Measurements from ENCODE around the gene MYT1. TPM values are rescaled to one million over a fixed set of nuclear protein-coding genes. Genes with fewer than 3 reads are reported as not detected.

MYT1 gene
- total RNA-seq, 2 experiments from 2014 or later, result 0.12 to 0.14 TPM

DNA sequence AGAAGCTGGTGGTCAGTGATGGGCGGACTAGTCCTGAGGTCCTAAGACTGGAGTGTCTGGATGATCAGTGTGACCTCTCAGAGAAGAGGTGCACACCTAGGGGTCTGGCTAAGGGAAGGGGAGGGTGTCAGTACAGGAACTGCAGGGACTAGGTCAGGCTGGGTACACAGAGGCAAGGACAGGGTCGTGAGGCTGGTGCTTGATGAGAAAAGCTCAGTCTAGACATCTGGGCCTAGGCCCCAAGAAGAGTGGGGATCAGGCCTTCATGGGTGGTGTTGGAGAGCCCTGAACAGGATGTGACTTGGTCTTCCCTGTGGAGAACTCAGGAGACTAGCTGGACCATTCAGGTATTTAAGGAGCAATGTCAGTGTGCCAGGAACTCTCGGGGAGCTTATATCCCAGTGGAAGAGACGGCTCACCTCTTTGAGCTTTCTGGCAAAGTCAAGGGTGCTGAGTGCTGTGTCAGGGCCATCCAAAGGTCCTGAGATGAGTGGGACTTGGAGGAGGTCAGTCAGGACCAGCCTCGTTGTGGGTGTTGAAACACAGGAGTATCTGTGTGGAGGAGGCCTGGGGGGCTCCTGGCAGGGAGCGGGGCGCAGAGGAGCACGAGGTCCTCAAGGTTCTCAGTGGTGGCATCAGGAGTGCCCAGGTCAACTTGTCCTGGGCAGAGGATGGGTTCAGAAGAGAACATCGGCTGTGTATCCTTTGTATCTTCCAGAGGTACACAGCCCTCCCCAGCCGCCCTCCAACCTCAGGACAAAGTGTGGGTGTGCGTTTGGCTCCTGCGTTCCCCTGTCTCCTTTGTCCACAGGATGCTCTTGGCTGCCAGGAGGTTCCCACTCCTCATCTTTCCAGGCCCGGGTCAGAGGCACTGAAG lies 13.3 kb upstream of the MYT1 start:
- Mint-ChIP-seq H3K27ac (no peak overlapping the region), H3K9me3 (ENCODE audit: low read depth) (no peaks in the 10 kb centered on the region), H3K4me1 (no peaks in the 10 kb centered on the region), H3K36me3 (ENCODE audit: low read depth) (no peaks in the 10 kb centered on the region), H3K27me3 (no peaks in the 10 kb centered on the region), H3K4me3 (no peak overlapping the region)
- intact Hi-C loops (cut with DNase I, micrococcal nuclease), result no loop called here
- POLR2A ChIA-PET, result no interaction called here
- DNase-seq (no peak), ATAC-seq (no peak)
- CTCF ChIA-PET, result interaction anchor here (0.6 kb wide), 1 partner anchor 384 kb away, joined by 3 read pairs; no protein-coding TSS in a partner anchor

DNA sequence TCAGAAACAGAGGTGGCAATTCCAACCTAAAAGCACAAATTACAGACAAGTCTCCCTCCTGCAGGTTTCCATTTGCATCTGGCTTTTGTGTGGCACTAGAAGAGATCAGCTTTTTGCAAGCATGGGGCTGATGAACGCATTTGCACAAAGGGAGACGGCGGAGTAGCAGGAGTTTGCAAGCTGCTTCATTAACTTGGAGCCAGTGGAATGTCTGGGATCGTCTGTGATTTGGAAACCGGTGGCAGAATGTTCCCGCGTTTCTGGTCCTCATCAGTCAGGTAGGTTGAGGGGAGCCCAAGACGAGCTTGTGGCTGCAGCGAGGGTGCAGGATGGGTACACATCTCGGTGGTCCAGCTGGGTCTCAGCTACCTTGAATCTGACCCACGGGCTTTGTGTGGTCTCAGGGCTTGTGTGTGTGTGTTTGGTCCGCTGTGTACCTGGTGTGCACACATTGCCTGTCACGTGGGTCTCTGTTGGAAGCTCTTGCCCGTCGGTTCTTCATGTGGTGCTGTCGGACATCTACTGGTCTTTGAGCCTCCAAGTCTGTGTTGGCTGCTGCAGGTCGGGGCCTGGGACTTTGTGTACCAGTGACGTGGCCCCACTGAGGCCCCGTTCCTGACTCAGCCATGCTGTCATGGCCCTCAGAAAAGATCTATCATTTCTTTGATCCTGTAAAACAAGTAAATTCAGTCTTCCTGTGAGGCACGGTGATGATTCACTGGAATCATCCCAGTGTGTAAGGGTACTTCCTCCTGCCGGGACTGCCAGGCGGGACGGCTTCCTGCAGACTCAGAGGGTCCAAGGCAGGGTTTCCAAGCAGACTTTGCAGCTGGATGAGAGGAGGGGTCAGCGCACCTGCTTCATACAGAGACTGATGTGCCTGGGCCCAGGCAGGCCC lies 12.4 kb upstream of the MYT1 start:
- H3K4me3 Mint-ChIP-seq, result no peak overlapping the region
- intact Hi-C loops (cut with DNase I, micrococcal nuclease), result no loop called here
- ChIA-PET POLR2A (no interaction called here), CTCF (interaction anchor here (0.6 to 1.0 kb wide), 2 partner anchors 10 to 367 kb away, joined by 4 to 5 read pairs; no protein-coding TSS in a partner anchor)
- no peak for DNase-seq
- H3K27me3 Mint-ChIP-seq, result no peaks in the 10 kb centered on the region
- no peaks in the 10 kb centered on the region for H3K36me3 Mint-ChIP-seq (ENCODE audit: low read depth)
- H3K9me3 Mint-ChIP-seq (ENCODE audit: low read depth), result no peaks in the 10 kb centered on the region
- H3K27ac Mint-ChIP-seq, result no peak overlapping the region
- ATAC-seq, result no peak
- H3K4me1 Mint-ChIP-seq, result no peaks in the 10 kb centered on the region

- ChIA-PET CTCF (interaction anchor here (1.0 kb wide), 1 partner anchor 9 kb away, joined by 4 read pairs; no protein-coding TSS in a partner anchor), POLR2A (no interaction called here)
- intact Hi-C loops (cut with DNase I, micrococcal nuclease), result no loop called here
- H3K36me3 Mint-ChIP-seq (ENCODE audit: low read depth), result no peaks in the 10 kb centered on the region
- no peaks in the 10 kb centered on the region for H3K4me1 Mint-ChIP-seq
- no peak overlapping the region for H3K27ac Mint-ChIP-seq
- no peaks in the 10 kb centered on the region for H3K27me3 Mint-ChIP-seq
- ATAC-seq (no peak), DNase-seq (no peak)
- no peak overlapping the region for H3K4me3 Mint-ChIP-seq
- no peaks in the 10 kb centered on the region for H3K9me3 Mint-ChIP-seq (ENCODE audit: low read depth)
These were observed 11.3 kb upstream of the MYT1 start for GRCh38 chr20:64152906-64153305.

DNA sequence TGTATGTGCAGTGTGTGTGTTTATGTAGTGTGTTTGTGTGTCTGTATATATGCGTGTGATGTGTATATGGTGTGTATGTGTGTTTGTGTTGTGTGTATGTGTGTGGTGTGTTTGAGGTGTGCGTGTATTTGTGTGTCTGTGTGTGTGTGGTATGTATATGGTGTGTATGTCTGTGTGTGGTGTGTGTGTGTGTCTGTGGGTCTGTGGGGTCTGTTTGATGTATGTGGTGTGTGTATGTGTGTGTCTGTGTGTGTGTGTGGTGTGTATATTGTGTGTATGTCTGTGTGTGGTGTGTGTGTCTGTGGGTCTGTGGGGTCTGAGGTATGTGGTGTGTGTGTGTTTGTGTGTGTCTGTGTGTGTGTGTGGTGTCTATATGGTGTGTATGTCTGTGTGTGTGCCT lies 10.8 kb upstream of the MYT1 start:
- intact Hi-C loops (cut with DNase I, micrococcal nuclease), result no loop called here
- DNase-seq, result no peak
- H3K36me3 Mint-ChIP-seq (ENCODE audit: low read depth), result no peaks in the 10 kb centered on the region
- ChIA-PET POLR2A (no interaction called here), CTCF (no interaction called here)
- no peak for ATAC-seq
- no peak overlapping the region for H3K4me3 Mint-ChIP-seq
- no peaks in the 10 kb centered on the region for H3K27me3 Mint-ChIP-seq
- H3K9me3 Mint-ChIP-seq (ENCODE audit: low read depth), result no peaks in the 10 kb centered on the region
- no peaks in the 10 kb centered on the region for H3K4me1 Mint-ChIP-seq
- no peak overlapping the region for H3K27ac Mint-ChIP-seq

GRCh38 chr20:64153861-64154589 lies 10.2 kb upstream of the MYT1 start:
- Mint-ChIP-seq H3K36me3 (ENCODE audit: low read depth) (no peaks in the 10 kb centered on the region), H3K27ac (no peak overlapping the region), H3K27me3 (peaks cover 2% of the 10 kb centered on the region), H3K4me3 (no peak overlapping the region), H3K9me3 (ENCODE audit: low read depth) (no peaks in the 10 kb centered on the region), H3K4me1 (no peaks in the 10 kb centered on the region)
- DNase-seq (no peak), ATAC-seq (no peak)
- ChIA-PET CTCF (no interaction called here), POLR2A (no interaction called here)
- intact Hi-C loops (cut with DNase I, micrococcal nuclease), result no loop called here

DNA sequence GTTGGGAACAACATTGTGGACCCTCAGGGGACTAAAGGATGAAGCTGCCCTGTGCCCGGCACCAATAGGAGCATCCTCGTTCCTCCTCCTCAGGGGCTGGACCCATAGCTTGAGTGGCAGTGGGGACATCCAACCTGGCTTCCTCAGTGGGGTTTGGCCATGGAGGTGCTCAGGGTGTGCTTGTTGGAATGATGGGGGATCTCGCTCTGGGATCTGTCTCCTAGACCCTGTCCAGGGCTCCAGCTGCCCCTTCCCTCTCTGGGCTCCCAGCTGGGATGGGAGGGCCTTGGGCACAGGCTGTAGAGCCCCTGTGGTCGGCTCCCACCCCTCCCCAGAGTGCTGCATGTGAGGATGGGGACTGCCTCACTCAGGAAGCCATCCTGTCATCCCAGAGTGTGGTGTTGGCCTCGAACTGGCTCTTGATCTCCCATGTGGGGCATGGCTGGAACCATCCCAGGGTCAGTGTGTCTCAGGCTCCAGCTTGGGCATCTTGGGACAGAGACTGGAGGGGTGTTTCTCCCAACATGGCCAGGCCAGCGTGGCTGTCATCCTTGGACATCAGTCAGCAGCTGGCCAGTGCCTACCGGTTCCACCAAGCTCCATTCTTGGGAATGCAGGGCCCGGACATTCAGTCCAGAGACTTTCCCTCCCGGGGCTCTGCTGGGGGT lies 9.5 kb upstream of the MYT1 start:
- H3K27me3 Mint-ChIP-seq, result peaks cover 6% of the 10 kb centered on the region
- H3K4me1 Mint-ChIP-seq, result no peaks in the 10 kb centered on the region
- ATAC-seq (no peak), DNase-seq (no peak)
- ChIA-PET CTCF (no interaction called here), POLR2A (no interaction called here)
- no peak overlapping the region for H3K27ac Mint-ChIP-seq
- intact Hi-C loops (cut with DNase I, micrococcal nuclease), result no loop called here
- H3K9me3 Mint-ChIP-seq (ENCODE audit: low read depth), result no peaks in the 10 kb centered on the region
- no peaks in the 10 kb centered on the region for H3K36me3 Mint-ChIP-seq (ENCODE audit: low read depth)
- H3K4me3 Mint-ChIP-seq, result no peak overlapping the region

DNA sequence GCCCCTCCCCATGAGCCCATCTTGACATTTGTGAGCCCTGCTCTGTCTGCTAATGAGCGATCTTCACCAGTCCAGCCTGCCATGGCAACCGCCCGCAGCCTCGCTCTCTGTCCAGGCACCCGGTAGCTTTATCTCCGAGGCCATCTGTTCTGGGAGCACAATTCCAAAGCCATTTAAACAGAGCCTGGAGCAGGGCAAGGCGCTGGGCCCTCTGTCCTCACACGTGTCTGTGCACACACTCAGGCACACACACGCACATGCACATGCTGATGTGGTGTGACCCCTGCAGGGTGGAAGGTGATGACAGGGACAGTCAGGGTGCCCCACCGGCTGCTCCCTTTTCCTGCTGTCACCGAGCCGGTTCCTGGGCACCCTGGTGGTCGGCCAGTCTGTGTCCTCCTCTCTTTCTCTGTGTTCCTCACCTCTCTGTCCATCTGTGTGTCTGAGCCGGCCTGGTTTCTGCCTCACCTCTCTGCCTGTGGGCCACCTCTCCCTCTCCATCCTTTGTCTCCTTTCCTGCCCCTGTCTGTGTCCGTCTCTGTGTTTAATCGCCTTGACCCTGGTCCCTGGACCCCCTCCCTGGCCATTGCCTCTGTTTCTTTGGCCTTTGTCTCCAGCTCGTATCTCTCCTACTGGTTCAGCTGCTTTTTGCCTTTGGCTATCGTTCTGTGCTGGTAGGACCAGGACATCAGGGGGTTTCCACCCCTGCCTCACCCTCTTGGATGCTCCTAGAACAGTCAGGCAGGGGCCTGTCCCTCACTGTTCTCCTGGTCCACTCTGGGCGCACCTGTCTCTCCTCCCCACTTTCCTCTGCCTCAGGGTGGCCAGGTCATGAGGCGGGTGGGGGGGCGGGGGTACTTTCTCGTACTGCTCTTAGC lies 8.8 kb upstream of the MYT1 start:
- ChIA-PET CTCF (interaction anchor here (1.1 kb wide), 1 partner anchor 11 kb away, joined by 5 read pairs; no protein-coding TSS in a partner anchor), POLR2A (no interaction called here)
- no peaks in the 10 kb centered on the region for H3K36me3 Mint-ChIP-seq (ENCODE audit: low read depth)
- DNase-seq (no peak), ATAC-seq (no peak)
- H3K27ac Mint-ChIP-seq, result no peak overlapping the region
- H3K4me1 Mint-ChIP-seq, result no peaks in the 10 kb centered on the region
- no peaks in the 10 kb centered on the region for H3K9me3 Mint-ChIP-seq (ENCODE audit: low read depth)
- intact Hi-C loops (cut with DNase I, micrococcal nuclease), result no loop called here
- H3K27me3 Mint-ChIP-seq, result peaks cover 13% of the 10 kb centered on the region
- no peak overlapping the region for H3K4me3 Mint-ChIP-seq

DNA sequence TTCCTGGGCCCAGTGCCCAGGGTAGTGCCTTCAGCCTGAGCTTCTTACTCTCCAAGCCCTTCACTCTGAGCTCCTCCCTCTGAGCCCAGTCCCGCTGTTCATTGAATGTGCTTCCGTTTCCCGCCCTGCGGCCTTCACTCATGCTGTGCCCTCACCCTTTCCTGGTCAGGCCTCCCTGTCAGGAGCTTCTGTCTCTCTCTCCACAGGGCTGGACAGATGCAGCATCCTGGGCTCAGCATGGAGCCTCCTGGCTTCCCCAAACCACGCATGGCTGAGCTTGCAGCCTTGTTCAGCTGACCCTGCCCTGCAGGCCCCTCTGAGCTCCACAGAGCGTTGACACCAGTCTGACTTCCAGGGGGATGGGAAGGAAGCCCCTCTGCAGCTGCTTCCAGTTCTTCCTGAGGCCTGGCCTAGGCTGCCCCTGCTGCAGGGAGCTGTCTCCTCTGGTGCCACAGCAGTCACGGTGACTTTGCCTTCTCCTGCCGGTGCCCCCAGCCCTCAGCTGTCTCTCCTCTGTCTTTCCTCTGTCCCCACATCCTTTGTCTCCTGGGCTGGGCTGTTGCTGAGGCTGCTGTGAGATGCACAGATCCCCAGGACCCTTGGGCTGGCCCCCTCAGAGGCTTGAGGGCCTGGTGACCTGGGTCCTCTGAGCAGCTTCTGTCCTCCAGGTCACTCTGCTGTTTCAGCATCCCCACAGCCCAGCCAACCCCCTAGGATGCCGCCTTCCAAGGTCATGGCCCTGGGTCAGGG lies 7.9 kb upstream of the MYT1 start:
- intact Hi-C loops (cut with DNase I, micrococcal nuclease), result no loop called here
- H3K36me3 Mint-ChIP-seq (ENCODE audit: low read depth), result no peaks in the 10 kb centered on the region
- no peak overlapping the region for H3K4me3 Mint-ChIP-seq
- H3K27me3 Mint-ChIP-seq, result peaks cover 18% of the 10 kb centered on the region
- POLR2A ChIA-PET, result no interaction called here
- ATAC-seq (no peak), DNase-seq (no peak)
- no peaks in the 10 kb centered on the region for H3K4me1 Mint-ChIP-seq
- H3K27ac Mint-ChIP-seq, result no peak overlapping the region
- CTCF ChIA-PET, result interaction anchor here (1.1 kb wide), 1 partner anchor 11 kb away, joined by 5 read pairs; no protein-coding TSS in a partner anchor
- no peaks in the 10 kb centered on the region for H3K9me3 Mint-ChIP-seq (ENCODE audit: low read depth)

GRCh38 chr20:64156886-64157875 lies 7.1 kb upstream of the MYT1 start:
- H3K4me3 Mint-ChIP-seq, result no peak overlapping the region
- no peak overlapping the region for H3K27ac Mint-ChIP-seq
- ATAC-seq (no peak), DNase-seq (no peak)
- no peaks in the 10 kb centered on the region for H3K36me3 Mint-ChIP-seq (ENCODE audit: low read depth)
- intact Hi-C loops (cut with DNase I, micrococcal nuclease), result no loop called here
- no peaks in the 10 kb centered on the region for H3K9me3 Mint-ChIP-seq (ENCODE audit: low read depth)
- POLR2A ChIA-PET, result no interaction called here
- CTCF ChIA-PET, result interaction anchor here (1.1 kb wide), 1 partner anchor 12 kb away, joined by 5 read pairs; no protein-coding TSS in a partner anchor
- H3K27me3 Mint-ChIP-seq, result peaks cover 27% of the 10 kb centered on the region
- H3K4me1 Mint-ChIP-seq, result peaks cover 1% of the 10 kb centered on the region

All from activated CD4-positive, alpha-beta T cell treated with anti-CD3 and anti-CD28 coated beads for 36 hours (primary cell).